ENCODE results near the gene LMTK3. TPM values are rescaled to one million over a fixed set of nuclear protein-coding genes. Genes with fewer than 3 reads are reported as not detected.
A peak's percentile ranks its signal among the peaks of the same experiment; 100 is the strongest.

The LMTK3 gene
- total and polyA plus RNA-seq, 8 donors = 2.3 to 7.7 (median 3.1) TPM

DNA sequence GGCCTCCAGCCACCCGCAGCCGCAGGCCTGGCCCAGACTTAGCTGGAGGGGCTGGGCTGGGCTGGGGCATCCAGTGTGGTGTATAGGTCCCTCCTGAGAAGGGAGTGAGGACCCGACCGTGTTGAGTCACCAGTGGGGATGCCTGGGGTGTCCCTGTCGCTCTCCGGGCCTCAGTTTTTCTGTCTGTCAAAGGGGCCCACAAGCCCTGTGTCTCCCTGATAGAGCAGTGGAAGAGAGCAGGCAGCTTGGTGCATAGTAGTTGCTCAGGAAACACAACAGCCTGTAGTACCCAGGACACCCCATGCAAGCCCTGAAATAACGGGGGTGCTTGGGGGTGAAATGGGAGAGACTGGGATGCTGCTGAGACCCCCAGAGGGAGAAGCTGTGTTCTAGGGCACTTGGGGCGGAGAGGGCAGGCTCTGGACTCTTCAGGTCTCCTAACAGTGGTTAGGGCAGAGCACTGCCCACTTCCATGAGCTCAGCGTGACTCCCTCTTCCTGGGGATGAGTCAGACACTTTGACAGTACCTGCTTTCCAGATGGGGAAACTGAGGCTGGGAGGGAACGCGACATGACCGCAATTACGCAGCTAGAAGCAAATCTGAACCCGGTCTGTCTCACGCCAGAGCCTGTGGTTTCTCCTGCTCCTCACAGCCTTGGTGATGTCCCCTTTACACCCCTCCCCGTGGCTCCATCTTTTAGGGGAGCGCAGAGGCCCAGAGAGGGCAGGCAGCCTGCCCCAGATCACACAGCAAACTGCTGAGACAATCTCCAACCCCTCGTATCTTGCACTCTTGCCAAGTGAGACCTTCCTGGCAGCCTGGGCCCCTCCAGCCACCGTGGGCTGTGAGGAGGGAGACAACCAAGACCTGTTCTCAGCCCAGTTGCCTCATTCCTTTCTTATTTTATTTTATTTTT lies 41.0 kb upstream of the LMTK3 start:
- no peak for DNase-seq
- intact Hi-C loops (cut with DNase I) = no loop called here
- Histone ChIP-seq H3K4me3 (no peak overlapping the region), H3K27ac (peak overlapping the region in 1 of 4 donors; percentile 27), H3K4me1 (no peaks in the 10 kb centered on the region), H3K36me3 (no peaks in the 10 kb centered on the region), H3K9me3 (no peaks in the 10 kb centered on the region), H3K27me3 (no peaks in the 10 kb centered on the region)
- no peak for FAIRE-seq
- ATAC-seq = peak in 3 of 4 donors; percentile 2 to 19 (median 8)
- WGBS, 2 donors = 75 to 79% methylated on average over 19 of the region's 19 CpGs
- TF ChIP-seq, protein P1, sequence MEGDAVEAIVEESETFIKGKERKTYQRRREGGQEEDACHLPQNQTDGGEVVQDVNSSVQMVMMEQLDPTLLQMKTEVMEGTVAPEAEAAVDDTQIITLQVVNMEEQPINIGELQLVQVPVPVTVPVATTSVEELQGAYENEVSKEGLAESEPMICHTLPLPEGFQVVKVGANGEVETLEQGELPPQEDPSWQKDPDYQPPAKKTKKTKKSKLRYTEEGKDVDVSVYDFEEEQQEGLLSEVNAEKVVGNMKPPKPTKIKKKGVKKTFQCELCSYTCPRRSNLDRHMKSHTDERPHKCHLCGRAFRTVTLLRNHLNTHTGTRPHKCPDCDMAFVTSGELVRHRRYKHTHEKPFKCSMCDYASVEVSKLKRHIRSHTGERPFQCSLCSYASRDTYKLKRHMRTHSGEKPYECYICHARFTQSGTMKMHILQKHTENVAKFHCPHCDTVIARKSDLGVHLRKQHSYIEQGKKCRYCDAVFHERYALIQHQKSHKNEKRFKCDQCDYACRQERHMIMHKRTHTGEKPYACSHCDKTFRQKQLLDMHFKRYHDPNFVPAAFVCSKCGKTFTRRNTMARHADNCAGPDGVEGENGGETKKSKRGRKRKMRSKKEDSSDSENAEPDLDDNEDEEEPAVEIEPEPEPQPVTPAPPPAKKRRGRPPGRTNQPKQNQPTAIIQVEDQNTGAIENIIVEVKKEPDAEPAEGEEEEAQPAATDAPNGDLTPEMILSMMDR (IDR thresholded peaks at IDR 0.05) = no peak

DNA sequence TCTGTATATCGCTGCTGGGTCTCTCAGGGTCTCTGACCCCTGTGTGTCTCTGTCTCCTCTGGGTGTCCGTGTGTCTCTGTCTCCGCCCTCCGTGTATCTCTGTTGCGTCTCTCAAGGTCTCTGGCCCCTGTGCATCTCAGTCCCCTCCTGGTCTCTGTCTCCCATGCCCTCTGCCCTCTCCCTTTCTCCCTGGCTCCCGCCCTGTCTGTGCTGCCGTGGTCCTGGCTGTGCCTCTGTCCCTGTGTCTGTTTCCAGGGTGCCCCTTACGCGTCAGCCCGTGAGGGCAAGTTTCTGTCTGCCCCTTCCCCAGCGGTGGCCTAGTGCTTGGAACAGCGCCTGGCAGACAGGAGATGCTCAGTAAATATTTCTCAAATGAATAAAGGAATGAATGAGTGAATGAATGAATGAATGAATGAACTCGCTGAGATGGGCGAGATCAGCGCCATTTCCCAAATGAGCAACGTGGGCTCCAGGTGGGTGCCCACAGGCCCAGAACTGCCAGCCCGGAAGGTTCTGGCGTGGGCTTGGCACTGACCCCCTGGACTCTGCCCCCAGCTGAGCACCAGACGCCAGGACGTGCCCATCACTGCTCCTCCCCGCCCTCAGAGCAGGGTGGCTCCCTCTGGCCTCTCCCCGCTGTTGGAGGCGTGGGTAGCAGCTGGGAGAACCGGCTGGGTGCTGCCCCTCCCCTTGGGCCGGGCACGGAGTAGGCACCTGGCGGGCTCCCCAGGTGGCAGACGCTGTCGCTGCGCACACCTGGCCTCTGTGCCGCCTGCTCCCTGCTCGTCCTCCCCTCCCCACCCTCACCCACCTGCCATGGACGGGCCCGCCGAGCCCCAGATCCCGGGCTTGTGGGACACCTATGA lies 40.0 kb upstream of the LMTK3 start, which contains the start of gene SULT2B1:
SULT2B1 (plus strand) TSS at position 736 of the 866 bp plus-strand sequence; CDS start at position 817, 81 bp downstream.
- Histone ChIP-seq H3K9me3 (no peaks in the 10 kb centered on the region), H3K36me3 (no peaks in the 10 kb centered on the region), H3K4me1 (no peaks in the 10 kb centered on the region), H3K4me3 (no peak within 1 kb of the TSS), H3K27ac (peak within 1 kb of the TSS in 1 of 4 donors; percentile 27), H3K27me3 (no peaks in the 10 kb centered on the region)
- WGBS, 2 donors = 21% methylated on average over 36 of the region's 36 CpGs
- TF ChIP-seq, protein P1 (IDR thresholded peaks at IDR 0.05) = no peak
- intact Hi-C loops (cut with DNase I) = no loop called here
- no peak for FAIRE-seq
- ATAC-seq = peak; percentile 85 to 93 (median 90)
- peak; percentile 59 to 89 (median 80) for DNase-seq

DNA sequence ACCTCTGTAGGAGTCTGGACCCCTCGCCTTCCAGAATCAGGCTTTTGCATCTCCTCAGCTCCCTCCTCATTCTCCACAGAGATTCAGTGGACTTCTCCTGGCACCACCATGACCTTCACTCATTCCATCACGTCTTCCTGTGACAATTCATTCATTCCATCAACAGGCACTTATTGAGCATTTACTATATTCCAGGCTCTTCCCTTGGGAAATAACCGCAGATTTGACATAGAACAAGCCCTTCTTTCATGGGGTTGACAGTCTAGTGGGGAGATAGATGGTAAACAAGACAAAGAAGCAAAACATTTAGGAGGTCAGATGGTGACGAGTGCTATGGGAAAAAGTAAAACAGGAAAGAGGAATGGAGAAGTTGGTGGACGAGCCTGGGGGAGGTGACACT lies 37.7 kb upstream of the LMTK3 start:
- Histone ChIP-seq H3K27me3 (no peaks in the 10 kb centered on the region), H3K4me1 (no peaks in the 10 kb centered on the region), H3K9me3 (no peaks in the 10 kb centered on the region), H3K27ac (no peak overlapping the region), H3K36me3 (no peaks in the 10 kb centered on the region), H3K4me3 (no peak overlapping the region)
- intact Hi-C loops (cut with DNase I) = no loop called here
- FAIRE-seq = no peak
- ATAC-seq = no peak
- DNase-seq = no peak
- TF ChIP-seq, protein P1 (IDR thresholded peaks at IDR 0.05) = no peak
- 54 to 74% methylated on average over 5 of the region's 5 CpGs for WGBS, 2 donors

DNA sequence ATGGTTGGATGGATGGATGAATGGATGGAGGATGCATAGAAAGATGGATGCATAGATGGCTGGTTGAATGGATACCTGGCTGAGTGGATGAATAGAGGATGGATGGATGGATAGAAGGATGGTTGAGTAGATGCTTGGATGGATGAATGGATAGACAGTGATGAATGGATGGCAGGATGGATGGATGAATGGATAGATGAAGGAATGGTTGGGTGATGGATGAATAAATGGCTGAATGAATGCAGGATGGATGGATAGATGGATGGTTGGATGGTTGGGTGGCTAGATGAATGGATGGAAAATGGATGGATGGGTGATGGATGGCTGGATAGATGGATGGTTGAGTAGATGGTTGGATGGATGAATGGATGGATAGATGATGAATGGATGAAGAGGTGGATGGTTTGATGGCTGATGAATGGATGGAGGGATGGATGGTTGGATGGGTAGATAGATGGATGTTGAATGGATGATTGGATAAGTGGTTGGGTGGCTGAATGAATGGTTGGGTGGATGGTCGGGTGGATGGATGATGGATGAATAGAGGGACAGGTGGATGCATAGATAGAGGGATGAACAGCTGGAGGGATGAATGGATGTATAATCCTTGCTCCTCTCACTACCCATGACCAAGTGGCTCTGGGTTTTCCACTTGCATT lies 36.7 kb upstream of the LMTK3 start:
- TF ChIP-seq, protein P1 (IDR thresholded peaks at IDR 0.05) = no peak
- intact Hi-C loops (cut with DNase I) = no loop called here
- no peaks in the 10 kb centered on the region for H3K27me3 ChIP-seq
- FAIRE-seq (no peak), ATAC-seq (no peak), DNase-seq (no peak)
- H3K36me3 ChIP-seq = no peaks in the 10 kb centered on the region
- WGBS, 2 donors = 53 to 79% methylated on average over 1 of the region's 1 CpG
- H3K9me3 ChIP-seq = no peaks in the 10 kb centered on the region
- H3K4me1 ChIP-seq = no peaks in the 10 kb centered on the region
- H3K4me3 ChIP-seq = no peak overlapping the region
- no peak overlapping the region for H3K27ac ChIP-seq

Measured in pancreas (tissue), 10 donors.